Suppressor macrophage (primary cell): ENCODE measurements around the gene DDX1.

Experiments
- DNase-seq, 4 experiments: peaks; one replicate each; pipeline ENCODE4 v3.0.0-alpha.2; 2020 to 2022

The DDX1 gene

GRCh38 chr2:15562354-15563031 lies 29.2 kb upstream of the DDX1 start:
- no peak for DNase-seq

DNA sequence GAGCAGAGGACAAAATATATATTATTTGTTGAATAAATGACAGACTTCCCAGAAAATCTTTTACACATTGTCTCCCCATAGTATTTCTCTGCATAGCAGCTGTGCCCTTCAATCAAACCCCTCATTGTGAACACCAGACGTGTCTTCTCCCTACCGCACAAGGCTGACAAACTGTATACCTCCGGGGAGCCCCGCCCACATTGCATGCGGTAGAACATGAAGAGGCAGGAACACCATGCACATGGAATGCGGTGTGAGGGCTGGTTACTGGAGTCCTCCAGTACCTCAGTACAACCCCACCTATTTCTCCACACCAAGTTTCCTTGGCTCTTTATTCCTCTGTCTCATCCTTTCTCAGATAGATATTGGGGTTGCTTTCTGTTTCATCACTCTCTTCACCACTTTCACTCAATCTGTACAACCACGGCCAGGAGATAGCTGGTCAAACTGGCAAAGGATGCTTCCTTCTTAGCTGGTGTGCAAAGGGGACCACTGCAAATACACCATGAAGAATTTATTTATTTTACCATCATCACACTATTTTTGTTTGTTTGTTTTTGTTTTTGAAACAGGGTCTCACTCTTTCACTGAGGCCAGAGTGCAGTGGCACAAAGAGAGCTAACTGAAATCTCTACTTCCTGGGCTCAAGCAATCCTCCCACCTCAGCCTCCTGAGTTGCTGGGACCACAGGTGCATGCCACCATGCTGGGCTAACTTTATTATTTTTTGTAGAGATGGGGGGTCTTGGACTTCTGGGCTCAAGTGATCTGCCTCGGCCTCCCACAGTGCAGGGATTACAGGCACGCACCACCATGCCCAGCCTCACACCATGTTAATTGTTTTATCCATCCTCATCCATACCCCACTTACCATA lies 28.2 kb upstream of the DDX1 start:
- DNase-seq: no peak

- no peak for DNase-seq
These were observed 26.3 kb upstream of the DDX1 start for GRCh38 chr2:15565392-15565791.

GRCh38 chr2:15565994-15566671 lies 25.5 kb upstream of the DDX1 start:
- no peak for DNase-seq

GRCh38 chr2:15566912-15567311 lies 24.8 kb upstream of the DDX1 start:
- DNase-seq: no peak

GRCh38 chr2:15568874-15569273 lies 22.8 kb upstream of the DDX1 start:
- no peak for DNase-seq

- no peak for DNase-seq
These were observed 21.6 kb upstream of the DDX1 start for GRCh38 chr2:15570104-15570503.

GRCh38 chr2:15571729-15572128 lies 19.9 kb upstream of the DDX1 start:
- no peak for DNase-seq

- DNase-seq: peak; percentile 84 to 93 (median 91)
These were observed 14.5 kb upstream of the DDX1 start for GRCh38 chr2:15577071-15577735.

DNA sequence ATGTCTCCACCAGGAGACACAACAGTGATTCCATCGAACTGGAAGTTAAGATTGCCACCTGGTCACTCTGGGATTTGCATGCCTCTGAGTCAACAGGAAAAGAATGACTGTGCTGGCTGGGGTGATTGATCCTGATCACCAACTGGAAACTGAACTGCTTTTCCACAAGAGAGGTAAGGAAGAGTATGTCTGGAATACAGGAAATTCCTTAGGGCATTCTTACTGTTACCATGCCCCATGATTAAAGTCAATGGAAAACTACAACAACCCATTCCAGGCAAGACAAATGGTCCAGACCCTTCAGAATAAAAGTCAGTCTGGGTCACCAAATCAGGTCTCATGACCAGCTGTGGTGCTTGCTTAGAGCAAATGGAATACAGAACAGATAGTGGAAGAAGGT lies 12.0 kb upstream of the DDX1 start:
- no peak for DNase-seq

- DNase-seq: no peak
These were observed 11.2 kb upstream of the DDX1 start for GRCh38 chr2:15580451-15580850.

- no peak for DNase-seq
These were observed 8.8 kb upstream of the DDX1 start for GRCh38 chr2:15582710-15583357.

DNA sequence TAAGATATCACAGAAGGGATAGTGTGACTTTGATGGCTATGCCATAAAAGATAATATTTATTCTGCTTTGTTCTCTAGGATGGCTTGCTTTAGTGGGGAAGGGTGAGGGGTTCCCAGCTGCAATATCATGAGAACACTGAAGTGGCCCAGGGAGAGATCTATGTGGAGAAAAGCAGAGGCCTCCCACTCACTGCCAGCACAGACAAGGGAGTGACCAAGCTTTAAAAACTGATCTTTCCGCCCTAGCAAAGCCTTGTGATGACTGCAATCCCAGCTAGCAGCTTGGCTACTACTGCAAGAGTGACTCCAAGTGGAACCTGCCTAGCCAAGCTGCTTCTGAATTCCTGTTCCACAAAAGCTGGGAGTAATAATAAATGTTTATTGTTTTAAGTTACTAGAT lies 7.8 kb upstream of the DDX1 start:
- peak in 1 of 4 experiments; percentile 32 for DNase-seq

DNA sequence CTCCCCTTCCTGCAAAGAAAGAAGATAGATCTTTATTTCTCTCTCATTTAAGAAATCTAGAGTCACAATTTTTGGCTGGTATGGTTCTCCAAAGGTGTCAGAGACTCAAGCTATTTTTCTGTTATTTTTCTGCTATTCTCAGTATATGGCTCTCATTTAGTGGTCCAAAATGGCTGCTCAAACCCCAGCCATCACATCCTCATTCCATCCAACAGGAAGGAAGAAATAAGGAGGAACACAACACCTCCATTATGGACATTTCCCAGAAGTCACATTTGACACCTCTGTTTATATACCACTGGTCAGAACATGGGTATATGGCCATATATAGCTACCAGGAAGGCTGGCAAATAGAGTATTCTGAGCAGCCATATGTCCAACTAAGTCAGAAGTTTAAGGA lies 7.4 kb upstream of the DDX1 start:
- no peak for DNase-seq

DNA sequence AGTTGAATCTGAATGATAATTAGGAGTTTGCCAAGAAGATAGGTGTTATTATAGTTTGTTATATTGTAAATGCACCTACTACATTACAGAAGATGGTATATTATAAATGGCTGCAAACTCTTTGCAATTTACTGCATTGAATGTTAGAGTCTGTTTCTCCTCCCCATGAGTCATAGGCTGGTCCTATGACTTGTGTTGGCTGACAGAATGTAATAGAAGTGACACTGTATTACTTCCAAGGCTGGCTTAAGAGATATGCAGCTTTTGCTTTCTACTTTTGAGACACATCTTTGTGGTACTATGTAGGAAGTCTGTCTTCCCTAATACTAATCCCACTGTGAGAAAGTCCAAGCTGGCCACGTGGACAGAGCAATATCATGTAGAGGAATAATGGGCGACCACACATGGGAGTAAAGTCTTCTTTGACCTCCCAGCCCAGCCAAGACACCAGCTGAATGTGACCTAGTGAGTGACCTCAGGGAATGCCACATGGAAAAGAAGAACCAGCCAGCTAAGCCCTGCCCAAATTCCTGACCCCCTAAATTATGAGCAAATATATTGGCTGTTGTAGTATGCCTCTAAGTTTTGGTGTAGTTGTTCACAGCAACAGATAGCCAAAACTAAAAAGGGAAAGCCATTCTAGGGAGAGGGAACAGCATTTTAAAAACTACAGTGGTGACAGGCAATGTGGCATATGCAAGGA lies 6.8 kb upstream of the DDX1 start:
- peak; percentile 24 to 57 (median 46) for DNase-seq

- DNase-seq: peak; percentile 48 to 65 (median 56)
These were observed 3.2 kb upstream of the DDX1 start for GRCh38 chr2:15588329-15588919.

DNA sequence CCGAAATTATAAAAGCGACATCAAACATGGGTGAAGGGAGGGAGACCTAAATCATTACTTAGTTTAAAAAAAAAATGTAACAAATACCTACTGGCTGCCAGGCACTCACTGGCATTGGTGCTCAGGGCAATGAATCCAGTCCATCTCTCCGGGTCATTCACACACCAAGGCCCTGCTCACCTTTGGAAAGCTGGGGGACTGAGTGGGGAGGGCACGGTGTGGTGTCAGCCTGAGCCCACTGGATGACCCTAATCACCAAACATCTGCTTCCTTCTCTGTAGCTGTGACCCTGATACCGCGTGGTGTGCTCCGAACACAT lies 336 bp upstream of the DDX1 start:
- no peak for DNase-seq

- no peak for DNase-seq
These were observed 1.6 kb downstream of the DDX1 start for GRCh38 chr2:15593327-15593705.

- no peak for DNase-seq
These were observed 2.9 kb downstream of the DDX1 start for GRCh38 chr2:15594291-15595256.

DNA sequence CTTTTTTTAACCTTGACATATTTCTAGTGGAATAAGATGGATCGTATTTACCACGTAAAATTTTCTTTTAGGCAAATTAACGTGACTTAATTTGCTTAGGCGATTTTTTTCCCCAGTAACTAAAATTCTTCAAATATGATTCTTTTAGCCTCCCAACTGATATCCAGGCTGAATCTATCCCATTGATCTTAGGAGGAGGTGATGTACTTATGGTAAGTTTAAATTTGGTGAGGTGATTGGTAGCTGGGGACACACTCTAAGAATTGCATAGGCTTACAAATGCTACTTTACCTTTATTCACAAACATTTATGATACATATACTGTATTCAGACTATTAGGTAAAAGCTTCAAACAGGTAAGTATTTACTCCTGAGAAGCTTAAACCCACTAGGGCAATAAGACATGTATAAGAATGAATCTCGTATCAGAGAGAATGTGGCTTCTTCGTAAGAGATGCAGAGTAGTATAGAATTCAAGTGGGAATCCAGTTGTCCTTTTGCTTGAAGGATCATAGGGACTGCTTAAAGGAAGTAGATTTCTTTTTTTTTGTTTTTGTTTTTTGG lies 3.8 kb downstream of the DDX1 start:
- no peak for DNase-seq
